GM18867 (cell line): ENCODE results near the gene ABCA6.

Experiments
- ATAC-seq: cut with Tn5 transposase; IDR thresholded peaks from one replicate; pipeline ENCODE4 v1.9.1; 2021; ENCODE audit warnings: mild to moderate bottlenecking, moderate library complexity; ENCODE audit not compliant: unreplicated experiment

Gene ABCA6

GRCh38 chr17:69143683-69144231, 2.1 kb upstream of the ABCA6 start:
- ATAC-seq: no peak

- no peak for ATAC-seq
Observed at GRCh38 chr17:69143151-69143550, 1.5 kb upstream of the ABCA6 start.

- no peak for ATAC-seq
Observed at GRCh38 chr17:69142175-69142802, 594 bp upstream of the ABCA6 start.

- no peak for ATAC-seq
Observed at GRCh38 chr17:69134112-69134511, 7.6 kb downstream of the ABCA6 start.

GRCh38 chr17:69130627-69131296, 10.9 kb downstream of the ABCA6 start:
- ATAC-seq: no peak

GRCh38 chr17:69123626-69124025, 18.1 kb downstream of the ABCA6 start:
- no peak for ATAC-seq

- no peak for ATAC-seq
Observed at GRCh38 chr17:69122065-69122464, 19.6 kb downstream of the ABCA6 start.

- peak; percentile 54 for ATAC-seq
Observed at GRCh38 chr17:69117855-69118784, 23.6 kb downstream of the ABCA6 start.

GRCh38 chr17:69111794-69112193, 29.9 kb downstream of the ABCA6 start:
- ATAC-seq: no peak

GRCh38 chr17:69105907-69106730, 35.6 kb downstream of the ABCA6 start:
- no peak for ATAC-seq

GRCh38 chr17:69103557-69104233, 38.0 kb downstream of the ABCA6 start:
- no peak for ATAC-seq

- ATAC-seq: no peak
Observed at GRCh38 chr17:69098625-69099024, 43.1 kb downstream of the ABCA6 start.

- no peak for ATAC-seq
Observed at GRCh38 chr17:69096541-69096940, 45.2 kb downstream of the ABCA6 start.

GRCh38 chr17:69093995-69094394, 47.7 kb downstream of the ABCA6 start:
- ATAC-seq: no peak

- no peak for ATAC-seq
Observed at GRCh38 chr17:69093279-69093789, 48.4 kb downstream of the ABCA6 start.

- no peak for ATAC-seq
Observed at GRCh38 chr17:69090365-69090764, 51.3 kb downstream of the ABCA6 start.

GRCh38 chr17:69088643-69089200, 53.0 kb downstream of the ABCA6 start:
- ATAC-seq: no peak

GRCh38 chr17:69086641-69087040, 55.1 kb downstream of the ABCA6 start:
- no peak for ATAC-seq

- ATAC-seq: no peak
Observed at GRCh38 chr17:69084911-69085310, 56.8 kb downstream of the ABCA6 start.
